OCI-LY7 (cell line): ENCODE results near the gene YY1.

Experiments
- CTCF ChIP-seq: fragments of 200-600 bp; sonication (generic); conservative IDR thresholded peaks from 2 replicates; pipeline ENCODE4 v1.5.1; 2014; ENCODE audit warnings: mild to moderate bottlenecking, antibody characterized with exemption, low read length, moderate library complexity, mixed read lengths
- EZH2phosphoT487 ChIP-seq: fragments of 200-600 bp; sonication (generic); IDR thresholded peaks from 2 replicates; pipeline ENCODE4 v1.6.1; 2018; ENCODE audit warnings: low read depth, borderline replicate concordance, mild to moderate bottlenecking, mixed run types, antibody characterized with exemption, low read length, moderate library complexity, mixed read lengths

GRCh38 chr14:100246809-100247428 is 8.0 kb downstream of the YY1 start:
- TF ChIP-seq CTCF (peak; percentile 89), EZH2phosphoT487 (no peak)
